ENCODE results near the gene RPS18. TPM values are rescaled to one million over a fixed set of nuclear protein-coding genes. Genes with fewer than 3 reads are reported as not detected.

The RPS18 gene
- total and polyA plus RNA-seq, 9 of the 15 experiments (the other 6 are each of a cell fraction or from before 2014, with no cell fraction given) = 5,023 to 17,516 (median 8,131) TPM

DNA sequence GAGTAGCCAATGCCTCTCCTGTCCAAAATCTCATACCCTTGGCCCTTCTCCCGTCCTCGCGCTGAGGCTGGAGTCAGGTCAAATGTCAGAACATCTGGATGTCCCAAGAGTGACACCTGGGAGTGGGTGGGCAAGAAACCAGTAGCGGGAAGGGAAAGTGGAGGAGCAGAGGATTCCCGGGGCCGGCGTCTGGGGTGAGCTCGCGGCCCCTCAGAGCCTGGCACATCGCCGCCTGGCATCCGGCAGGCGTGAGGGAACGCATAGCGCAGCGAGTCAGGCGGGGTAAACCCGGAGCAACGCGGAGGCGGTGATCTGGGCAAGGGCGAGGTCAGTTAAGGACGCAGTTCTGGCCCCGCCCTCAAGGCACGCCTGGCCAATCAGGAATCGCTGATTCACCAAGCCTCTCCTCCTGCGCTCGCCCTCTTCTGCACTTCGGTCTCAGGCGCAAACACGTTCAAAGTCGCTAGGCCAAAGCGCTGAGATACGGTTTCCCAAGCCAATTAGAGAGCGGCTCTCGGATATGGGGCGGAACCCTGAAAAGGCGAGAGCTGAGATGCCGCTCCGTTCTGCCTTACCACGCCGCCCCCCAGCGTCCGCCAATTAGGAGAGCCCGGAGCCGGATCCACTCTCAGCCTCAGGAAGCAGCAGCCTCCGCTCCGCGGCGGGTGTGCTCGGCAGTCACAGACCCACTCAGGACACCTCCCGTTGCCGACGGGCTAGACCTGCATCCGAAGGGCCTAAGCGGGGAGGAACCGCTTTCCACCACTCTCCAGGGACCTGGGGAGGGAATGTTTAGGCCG, 22.7 kb upstream of the RPS18 start (continued):
- TF ChIP-seq SFPQ (IDR thresholded peaks at IDR 0.05; ENCODE audit: low read depth, low read length) (no peak), SNIP1 (IDR thresholded peaks at IDR 0.05; ENCODE audit: low read depth) (no peak), SMARCB1 (IDR thresholded peaks at IDR 0.05; ENCODE audit: insufficient read length, low read depth) (peak; percentile 25), LEF1 (IDR thresholded peaks at IDR 0.05) (peak; percentile 84), ZNF695 (CRISPR knock-in tag; IDR thresholded peaks at IDR 0.05) (no peak), FUS (optimal IDR thresholded peaks at IDR 0.05; ENCODE audit: low read depth, low read length) (no peak), BRCA1 (IDR thresholded peaks at IDR 0.05) (no peak), BRCA1 (CRISPR knock-in tag; IDR thresholded peaks at IDR 0.05) (no peak), STAT5A (IDR thresholded peaks at IDR 0.05; ENCODE audit: borderline replicate concordance, low read length) (no peak), PTRF (tag; IDR thresholded peaks at IDR 0.05) (no peak), CEBPZ (IDR thresholded peaks at IDR 0.05; ENCODE audit: borderline replicate concordance, low read depth, low read length) (peak; percentile 11; the same call in 1 of the 2 replicates), HEY1 (CRISPR knock-in tag; IDR thresholded peaks at IDR 0.05; ENCODE audit: borderline replicate concordance) (peak; percentile 79; the same call in 1 of the 2 replicates), MTA1 (IDR thresholded peaks at IDR 0.05; ENCODE audit: borderline replicate concordance) (0 out of 2 replicates have a peak, but pooled peaks have one; percentile 16), U2AF1 (optimal IDR thresholded peaks at IDR 0.05; ENCODE audit: low read depth, low read length) (no peak), NBN (IDR thresholded peaks at IDR 0.05; ENCODE audit: low read depth) (no peak; the same call in none of the 2 replicates)
- TF ChIP-seq, protein P1, sequence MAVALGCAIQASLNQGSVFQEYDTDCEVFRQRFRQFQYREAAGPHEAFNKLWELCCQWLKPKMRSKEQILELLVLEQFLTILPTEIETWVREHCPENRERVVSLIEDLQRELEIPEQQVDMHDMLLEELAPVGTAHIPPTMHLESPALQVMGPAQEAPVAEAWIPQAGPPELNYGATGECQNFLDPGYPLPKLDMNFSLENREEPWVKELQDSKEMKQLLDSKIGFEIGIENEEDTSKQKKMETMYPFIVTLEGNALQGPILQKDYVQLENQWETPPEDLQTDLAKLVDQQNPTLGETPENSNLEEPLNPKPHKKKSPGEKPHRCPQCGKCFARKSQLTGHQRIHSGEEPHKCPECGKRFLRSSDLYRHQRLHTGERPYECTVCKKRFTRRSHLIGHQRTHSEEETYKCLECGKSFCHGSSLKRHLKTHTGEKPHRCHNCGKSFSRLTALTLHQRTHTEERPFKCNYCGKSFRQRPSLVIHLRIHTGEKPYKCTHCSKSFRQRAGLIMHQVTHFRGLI (CRISPR knock-in tag; IDR thresholded peaks at IDR 0.05) = no peak
- TF ChIP-seq, protein P2, sequence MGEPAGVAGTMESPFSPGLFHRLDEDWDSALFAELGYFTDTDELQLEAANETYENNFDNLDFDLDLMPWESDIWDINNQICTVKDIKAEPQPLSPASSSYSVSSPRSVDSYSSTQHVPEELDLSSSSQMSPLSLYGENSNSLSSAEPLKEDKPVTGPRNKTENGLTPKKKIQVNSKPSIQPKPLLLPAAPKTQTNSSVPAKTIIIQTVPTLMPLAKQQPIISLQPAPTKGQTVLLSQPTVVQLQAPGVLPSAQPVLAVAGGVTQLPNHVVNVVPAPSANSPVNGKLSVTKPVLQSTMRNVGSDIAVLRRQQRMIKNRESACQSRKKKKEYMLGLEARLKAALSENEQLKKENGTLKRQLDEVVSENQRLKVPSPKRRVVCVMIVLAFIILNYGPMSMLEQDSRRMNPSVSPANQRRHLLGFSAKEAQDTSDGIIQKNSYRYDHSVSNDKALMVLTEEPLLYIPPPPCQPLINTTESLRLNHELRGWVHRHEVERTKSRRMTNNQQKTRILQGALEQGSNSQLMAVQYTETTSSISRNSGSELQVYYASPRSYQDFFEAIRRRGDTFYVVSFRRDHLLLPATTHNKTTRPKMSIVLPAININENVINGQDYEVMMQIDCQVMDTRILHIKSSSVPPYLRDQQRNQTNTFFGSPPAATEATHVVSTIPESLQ (CRISPR knock-in tag; IDR thresholded peaks at IDR 0.05) = no peak
- TF ChIP-seq, protein P3, sequence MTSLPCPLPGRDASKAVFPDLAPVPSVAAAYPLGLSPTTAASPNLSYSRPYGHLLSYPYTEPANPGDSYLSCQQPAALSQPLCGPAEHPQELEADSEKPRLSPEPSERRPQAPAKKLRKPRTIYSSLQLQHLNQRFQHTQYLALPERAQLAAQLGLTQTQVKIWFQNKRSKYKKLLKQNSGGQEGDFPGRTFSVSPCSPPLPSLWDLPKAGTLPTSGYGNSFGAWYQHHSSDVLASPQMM (CRISPR knock-in tag; IDR thresholded peaks at IDR 0.05) = no peak

All from K562 (cell line).